Endothelial cell of umbilical vein (primary cell): ENCODE results near the gene FANCD2.

ENCODE experiments used
- CTCF ChIP-seq, 2 donors: IDR thresholded peaks; 1 replicate in 1 of 2; 2 replicates in 1 of 2; pipeline ENCODE4 v1.5.1; 2011; ENCODE audit warnings: low read length in 2 of 2, mild to moderate bottlenecking in 2 of 2, moderate library complexity in 2 of 2, control low read depth in 1 of 2, inconsistent platforms in 1 of 2, low read depth in 1 of 2; ENCODE audit not compliant: insufficient read depth in 1 of 2; ENCODE audit errors: extremely low read depth in 1 of 2
- MAX ChIP-seq: IDR thresholded peaks from 2 replicates; pipeline ENCODE4 v1.6.1; 2011; ENCODE audit not compliant: insufficient read depth, insufficient read length
- POLR2A ChIP-seq: IDR thresholded peaks from 2 replicates; pipeline ENCODE4 v1.6.1; 2012; ENCODE audit warnings: low read depth, mild to moderate bottlenecking, control low read depth, low read length

DNA sequence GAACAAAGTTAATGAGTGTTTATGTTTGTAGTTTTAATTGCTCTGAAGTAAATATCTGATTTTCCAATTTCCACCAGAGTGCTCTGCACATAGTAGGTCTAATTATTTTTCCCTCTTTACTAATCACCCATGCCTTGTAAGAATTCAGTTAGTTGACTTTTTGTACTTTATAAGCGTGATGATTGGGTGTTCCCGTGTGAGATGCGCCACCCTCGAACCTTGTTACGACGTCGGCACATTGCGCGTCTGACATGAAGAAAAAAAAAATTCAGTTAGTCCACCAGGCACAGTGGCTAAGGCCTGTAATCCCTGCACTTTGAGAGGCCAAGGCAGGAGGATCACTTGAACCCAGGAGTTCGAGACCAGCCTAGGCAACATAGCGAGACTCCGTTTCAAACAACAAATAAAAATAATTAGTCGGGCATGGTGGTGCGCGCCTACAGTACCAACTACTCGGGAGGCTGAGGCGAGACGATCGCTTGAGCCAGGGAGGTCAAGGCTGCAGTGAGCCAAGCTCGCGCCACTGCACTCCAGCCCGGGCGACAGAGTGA, 114.8 kb downstream of the FANCD2 start:
- TF ChIP-seq CTCF (IDR thresholded peaks at IDR 0.05; ENCODE audit: extremely low read depth in 1 of 2, insufficient read depth in 1 of 2, low read depth in 1 of 2, low read length in 2 of 2) = no peak
- no peak for TF ChIP-seq POLR2A
- no peak for TF ChIP-seq MAX
